Measurements from ENCODE around the gene PPTC7. TPM values are rescaled to one million over a fixed set of nuclear protein-coding genes. Genes with fewer than 3 reads are reported as not detected.
A peak's percentile ranks its signal among the peaks of the same experiment; 100 is the strongest.
"Not testable (repeated sequence)": the region's sequence is repeated elsewhere in the genome, so short reads cannot be mapped to it uniquely, and the experiment has no call there.

Gene PPTC7
- polyA plus RNA-seq, 2 donors = 4.7 to 9.4 TPM

DNA sequence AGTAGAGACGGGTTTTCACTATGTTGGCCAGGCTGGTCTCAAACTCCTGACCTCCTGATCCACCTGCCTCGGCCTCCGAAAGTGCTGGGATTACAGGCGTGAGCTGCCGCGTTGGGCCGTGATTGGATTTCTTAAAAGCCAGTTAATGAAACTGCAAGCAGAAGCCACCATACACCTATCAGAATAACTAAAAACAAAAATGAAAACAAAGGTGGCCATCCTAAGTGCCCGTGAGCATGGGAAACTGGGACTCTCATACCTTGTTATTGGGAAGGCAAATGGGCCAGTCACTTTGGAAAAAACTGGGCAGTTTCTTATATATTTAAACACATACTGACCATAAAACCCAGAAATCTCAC is 23.1 kb upstream of the PPTC7 start:
- Histone ChIP-seq H3K4me1 (ENCODE audit: control insufficient read depth in 2 of 2, insufficient read depth in 2 of 2, low read length in 1 of 2) (no peaks in the 10 kb centered on the region), H3K9me3 (ENCODE audit: control insufficient read depth in 2 of 2, insufficient read depth in 1 of 2, low read depth in 1 of 2, low read length in 1 of 2) (no peaks in the 10 kb centered on the region), H3K27me3 (ENCODE audit: control insufficient read depth in 1 of 2, insufficient read depth in 2 of 2, low read length in 2 of 2) (no peaks in the 10 kb centered on the region), H3K4me3 (ENCODE audit: low read depth in 1 of 2, low read length in 2 of 2) (no peak overlapping the region), H3K27ac (ENCODE audit: low read depth in 2 of 2, low read length in 1 of 2) (no peak overlapping the region), H3K36me3 (ENCODE audit: control insufficient read depth in 2 of 2, insufficient read depth in 2 of 2, low read length in 1 of 2) (no peaks in the 10 kb centered on the region)
- WGBS, 2 donors = 91 to 93% methylated on average over 8 of the region's 8 CpGs

DNA sequence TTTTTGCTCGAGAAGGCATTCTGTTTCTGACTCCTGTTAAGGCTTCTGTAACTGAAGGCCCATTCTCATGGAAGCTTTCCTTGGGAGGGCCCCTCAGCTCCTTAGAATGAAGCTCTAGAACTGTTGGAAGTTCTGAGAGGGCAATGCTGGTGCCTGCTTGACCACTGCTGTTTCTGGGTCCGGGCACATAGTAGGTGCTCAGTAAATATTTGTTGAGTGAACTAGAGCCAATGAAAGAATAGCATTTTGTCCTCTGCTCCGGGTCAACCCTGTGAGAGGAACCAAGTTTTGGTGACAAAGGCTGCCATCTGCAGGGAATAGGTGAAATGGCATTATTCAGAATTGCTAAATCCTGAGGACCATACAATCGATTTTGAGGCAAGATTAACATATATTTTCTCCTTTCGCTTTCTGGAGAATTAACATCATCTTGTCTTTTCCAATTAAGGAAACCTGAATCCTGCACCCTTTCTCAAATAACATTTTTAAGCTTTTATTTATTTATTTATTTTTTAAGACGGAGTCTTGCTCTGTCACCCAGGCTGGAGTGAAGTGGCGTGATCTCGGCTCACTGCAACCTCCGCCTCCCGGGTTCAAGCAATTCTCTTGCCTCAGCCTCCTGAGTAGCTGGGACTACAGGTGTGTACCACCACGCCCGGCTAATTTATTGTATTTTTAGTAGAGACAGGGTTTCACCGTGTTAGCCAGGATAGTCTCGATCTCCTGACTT is 19.1 kb upstream of the PPTC7 start:
- H3K9me3 ChIP-seq (ENCODE audit: control insufficient read depth in 2 of 2, insufficient read depth in 1 of 2, low read depth in 1 of 2, low read length in 1 of 2); H3K4me1 ChIP-seq (ENCODE audit: control insufficient read depth in 2 of 2, insufficient read depth in 2 of 2, low read length in 1 of 2); H3K36me3 ChIP-seq (ENCODE audit: control insufficient read depth in 2 of 2, insufficient read depth in 2 of 2, low read length in 1 of 2); H3K4me3 ChIP-seq (ENCODE audit: low read depth in 1 of 2, low read length in 2 of 2); H3K27me3 ChIP-seq (ENCODE audit: control insufficient read depth in 1 of 2, insufficient read depth in 2 of 2, low read length in 2 of 2); H3K27ac ChIP-seq (ENCODE audit: low read depth in 2 of 2, low read length in 1 of 2): not testable (repeated sequence)
- WGBS, 2 donors = 58 to 59% methylated on average over 14 of the region's 14 CpGs

DNA sequence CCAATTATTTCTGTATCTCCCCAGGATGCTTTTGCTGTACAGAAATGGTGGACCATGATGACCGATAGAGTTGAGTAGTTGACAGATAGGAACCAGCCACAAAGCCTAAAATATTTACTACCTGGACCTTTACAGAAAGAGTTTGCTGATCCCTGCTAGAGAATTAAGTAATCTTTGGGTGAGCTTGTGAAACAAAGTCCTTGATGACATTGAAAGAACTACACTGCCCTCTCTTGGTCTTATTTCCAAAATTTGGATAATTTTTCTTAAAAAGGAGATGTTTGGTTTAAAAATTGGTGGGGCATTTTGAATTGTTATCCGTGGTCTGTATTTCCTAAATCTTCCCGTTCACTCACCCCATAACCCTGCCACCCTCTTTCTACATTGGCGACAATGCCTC is 17.1 kb upstream of the PPTC7 start:
- WGBS, 2 donors = 27 to 30% methylated on average over 4 of the region's 4 CpGs

DNA sequence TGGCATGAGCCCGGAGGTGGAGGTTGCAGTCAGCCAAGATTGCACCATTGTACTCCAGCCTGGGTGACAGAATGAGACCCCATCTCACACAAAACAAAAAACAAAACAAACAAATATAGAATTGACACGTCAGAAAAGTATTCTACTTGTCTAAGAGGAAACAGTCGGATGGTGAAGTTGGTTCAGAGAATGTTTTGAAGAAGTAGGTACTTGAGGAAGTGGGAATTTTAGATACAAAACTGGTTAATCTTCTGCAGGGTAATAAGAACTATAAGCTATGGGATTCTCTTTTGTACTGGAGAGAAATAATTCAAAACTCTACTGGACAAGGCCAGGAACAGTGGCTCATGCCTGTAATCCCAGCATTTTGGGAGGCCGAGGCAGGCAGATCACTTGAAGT is 16.2 kb upstream of the PPTC7 start:
- Histone ChIP-seq H3K27ac (ENCODE audit: low read depth in 2 of 2, low read length in 1 of 2) (no peak overlapping the region), H3K4me3 (ENCODE audit: low read depth in 1 of 2, low read length in 2 of 2) (no peak overlapping the region), H3K9me3 (ENCODE audit: control insufficient read depth in 2 of 2, insufficient read depth in 1 of 2, low read depth in 1 of 2, low read length in 1 of 2) (no peaks in the 10 kb centered on the region), H3K36me3 (ENCODE audit: control insufficient read depth in 2 of 2, insufficient read depth in 2 of 2, low read length in 1 of 2) (no peaks in the 10 kb centered on the region), H3K27me3 (ENCODE audit: control insufficient read depth in 1 of 2, insufficient read depth in 2 of 2, low read length in 2 of 2) (no peaks in the 10 kb centered on the region), H3K4me1 (ENCODE audit: control insufficient read depth in 2 of 2, insufficient read depth in 2 of 2, low read length in 1 of 2) (no peaks in the 10 kb centered on the region)
- 80 to 81% methylated on average over 4 of the region's 4 CpGs for WGBS, 2 donors

More for the DNA sequence above, 17.1 kb upstream of the PPTC7 start:
- Histone ChIP-seq H3K9me3 (ENCODE audit: control insufficient read depth in 2 of 2, insufficient read depth in 1 of 2, low read depth in 1 of 2, low read length in 1 of 2) (no peaks in the 10 kb centered on the region), H3K36me3 (ENCODE audit: control insufficient read depth in 2 of 2, insufficient read depth in 2 of 2, low read length in 1 of 2) (no peaks in the 10 kb centered on the region), H3K4me1 (ENCODE audit: control insufficient read depth in 2 of 2, insufficient read depth in 2 of 2, low read length in 1 of 2) (no peaks in the 10 kb centered on the region), H3K27me3 (ENCODE audit: control insufficient read depth in 1 of 2, insufficient read depth in 2 of 2, low read length in 2 of 2) (no peaks in the 10 kb centered on the region), H3K4me3 (ENCODE audit: low read depth in 1 of 2, low read length in 2 of 2) (no peak overlapping the region), H3K27ac (ENCODE audit: low read depth in 2 of 2, low read length in 1 of 2) (no peak overlapping the region)

DNA sequence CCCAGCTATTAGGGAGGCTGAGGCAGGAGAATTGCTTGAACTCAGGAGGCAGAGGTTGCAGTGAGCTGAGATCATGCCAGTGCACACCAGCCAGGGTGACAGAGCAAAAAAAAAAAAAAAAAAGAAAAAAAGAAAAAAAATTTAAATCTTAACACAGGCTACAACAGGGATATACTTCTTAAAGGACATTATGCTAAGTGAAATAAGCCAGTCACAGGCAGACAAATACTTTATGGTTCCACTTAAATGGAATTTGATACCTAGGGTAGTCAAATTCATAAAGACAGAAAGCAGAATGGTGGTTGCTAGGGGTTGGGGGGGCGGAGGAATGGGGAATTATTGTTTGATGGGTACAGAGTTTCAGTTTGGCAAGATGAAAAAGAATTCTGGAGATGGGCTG is 14.8 kb upstream of the PPTC7 start:
- H3K27ac ChIP-seq (ENCODE audit: low read depth in 2 of 2, low read length in 1 of 2) = no peak overlapping the region
- WGBS, 2 donors = 69 to 85% methylated on average over 1 of the region's 1 CpG
- no peaks in the 10 kb centered on the region for H3K4me1 ChIP-seq (ENCODE audit: control insufficient read depth in 2 of 2, insufficient read depth in 2 of 2, low read length in 1 of 2)
- H3K27me3 ChIP-seq (ENCODE audit: control insufficient read depth in 1 of 2, insufficient read depth in 2 of 2, low read length in 2 of 2) = no peaks in the 10 kb centered on the region
- no peaks in the 10 kb centered on the region for H3K9me3 ChIP-seq (ENCODE audit: control insufficient read depth in 2 of 2, insufficient read depth in 1 of 2, low read depth in 1 of 2, low read length in 1 of 2)
- no peaks in the 10 kb centered on the region for H3K36me3 ChIP-seq (ENCODE audit: control insufficient read depth in 2 of 2, insufficient read depth in 2 of 2, low read length in 1 of 2)
- H3K4me3 ChIP-seq (ENCODE audit: low read depth in 1 of 2, low read length in 2 of 2) = no peak overlapping the region

DNA sequence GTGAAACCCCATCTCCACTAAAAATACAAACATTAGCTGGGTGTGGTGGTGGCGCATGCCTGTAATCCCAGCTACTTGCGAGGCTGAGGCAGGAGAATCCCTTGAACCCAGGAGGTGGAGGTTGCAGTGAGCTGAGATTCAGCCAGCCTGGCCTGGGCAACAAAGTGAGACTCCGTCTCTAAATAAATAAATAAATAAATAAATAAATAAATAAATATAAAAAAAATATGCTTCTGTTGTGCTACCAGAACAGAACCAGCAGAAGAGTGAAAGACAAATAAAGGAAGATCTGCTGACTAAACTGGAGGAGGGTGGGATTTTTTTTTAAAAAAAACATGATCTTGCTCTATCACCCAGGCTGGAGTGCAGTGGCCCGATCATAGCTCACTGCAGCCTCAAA is 9.8 kb upstream of the PPTC7 start:
- not testable (repeated sequence) for H3K27me3 ChIP-seq (ENCODE audit: control insufficient read depth in 1 of 2, insufficient read depth in 2 of 2, low read length in 2 of 2); H3K4me1 ChIP-seq (ENCODE audit: control insufficient read depth in 2 of 2, insufficient read depth in 2 of 2, low read length in 1 of 2); H3K36me3 ChIP-seq (ENCODE audit: control insufficient read depth in 2 of 2, insufficient read depth in 2 of 2, low read length in 1 of 2); H3K27ac ChIP-seq (ENCODE audit: low read depth in 2 of 2, low read length in 1 of 2); H3K4me3 ChIP-seq (ENCODE audit: low read depth in 1 of 2, low read length in 2 of 2); H3K9me3 ChIP-seq (ENCODE audit: control insufficient read depth in 2 of 2, insufficient read depth in 1 of 2, low read depth in 1 of 2, low read length in 1 of 2)
- 92 to 93% methylated on average over 4 of the region's 4 CpGs for WGBS, 2 donors

DNA sequence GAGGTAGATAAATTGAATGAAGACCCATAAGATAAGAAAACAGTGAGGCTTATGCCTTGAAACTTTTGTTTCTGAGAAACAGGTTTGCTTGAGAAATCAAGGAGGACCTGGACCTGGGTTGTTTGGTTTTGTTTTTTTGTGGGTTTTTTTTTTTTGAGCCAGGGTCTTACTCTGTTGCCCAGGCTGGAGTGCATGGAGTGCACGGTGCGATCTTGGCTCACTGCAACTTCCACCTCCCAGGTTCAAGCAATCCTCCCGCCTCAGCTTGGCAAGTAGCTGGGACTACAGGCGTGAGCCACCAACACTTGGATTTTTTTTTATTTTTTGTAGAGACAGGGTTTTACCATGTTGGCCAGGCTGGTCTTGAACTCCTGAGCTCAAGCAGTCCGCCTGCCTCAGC is 9.0 kb upstream of the PPTC7 start:
- Histone ChIP-seq H3K4me1 (ENCODE audit: control insufficient read depth in 2 of 2, insufficient read depth in 2 of 2, low read length in 1 of 2) (no peaks in the 10 kb centered on the region), H3K27me3 (ENCODE audit: control insufficient read depth in 1 of 2, insufficient read depth in 2 of 2, low read length in 2 of 2) (no peaks in the 10 kb centered on the region), H3K36me3 (ENCODE audit: control insufficient read depth in 2 of 2, insufficient read depth in 2 of 2, low read length in 1 of 2) (no peaks in the 10 kb centered on the region), H3K9me3 (ENCODE audit: control insufficient read depth in 2 of 2, insufficient read depth in 1 of 2, low read depth in 1 of 2, low read length in 1 of 2) (no peaks in the 10 kb centered on the region), H3K27ac (ENCODE audit: low read depth in 2 of 2, low read length in 1 of 2) (no peak overlapping the region), H3K4me3 (ENCODE audit: low read depth in 1 of 2, low read length in 2 of 2) (no peak overlapping the region)
- WGBS, 2 donors = 71 to 93% methylated on average over 5 of the region's 5 CpGs

DNA sequence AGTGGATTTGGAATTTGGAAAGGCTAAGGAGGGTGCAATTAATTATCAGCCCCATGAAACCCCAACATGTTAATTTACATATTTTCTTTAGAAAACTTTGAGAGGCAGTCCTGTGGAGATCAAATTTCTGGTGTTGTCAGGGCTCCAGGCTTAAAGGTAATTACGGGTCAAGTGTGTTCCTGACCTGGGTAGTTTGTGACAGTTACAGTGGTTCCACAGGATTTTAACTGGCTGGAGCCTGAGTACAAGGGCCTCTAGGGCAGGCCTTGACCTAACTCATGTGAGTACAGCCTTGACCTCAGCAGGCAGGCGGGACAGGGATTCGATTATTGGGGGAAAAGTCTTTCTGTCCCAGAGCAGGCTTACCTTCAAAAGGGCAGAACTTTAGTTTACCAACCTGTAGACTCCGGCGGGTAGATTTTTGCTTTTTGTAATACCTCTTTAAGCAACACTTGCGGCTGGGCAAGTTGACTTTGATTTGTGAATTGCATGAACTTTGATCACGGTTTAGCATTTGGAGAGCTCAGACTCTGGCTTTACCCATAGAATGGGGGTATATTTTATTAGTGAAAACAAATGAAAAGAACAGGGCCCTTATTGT is 8.4 kb upstream of the PPTC7 start:
- H3K4me3 ChIP-seq (ENCODE audit: low read depth in 1 of 2, low read length in 2 of 2) = no peak overlapping the region
- peak overlapping the region in 1 of 2 donors; percentile 63 for H3K27ac ChIP-seq (ENCODE audit: low read depth in 2 of 2, low read length in 1 of 2)
- H3K27me3 ChIP-seq (ENCODE audit: control insufficient read depth in 1 of 2, insufficient read depth in 2 of 2, low read length in 2 of 2) = no peaks in the 10 kb centered on the region
- WGBS, 2 donors = 58 to 70% methylated on average over 7 of the region's 7 CpGs
- H3K4me1 ChIP-seq (ENCODE audit: control insufficient read depth in 2 of 2, insufficient read depth in 2 of 2, low read length in 1 of 2) = no peaks in the 10 kb centered on the region
- no peaks in the 10 kb centered on the region for H3K36me3 ChIP-seq (ENCODE audit: control insufficient read depth in 2 of 2, insufficient read depth in 2 of 2, low read length in 1 of 2)
- no peaks in the 10 kb centered on the region for H3K9me3 ChIP-seq (ENCODE audit: control insufficient read depth in 2 of 2, insufficient read depth in 1 of 2, low read depth in 1 of 2, low read length in 1 of 2)

DNA sequence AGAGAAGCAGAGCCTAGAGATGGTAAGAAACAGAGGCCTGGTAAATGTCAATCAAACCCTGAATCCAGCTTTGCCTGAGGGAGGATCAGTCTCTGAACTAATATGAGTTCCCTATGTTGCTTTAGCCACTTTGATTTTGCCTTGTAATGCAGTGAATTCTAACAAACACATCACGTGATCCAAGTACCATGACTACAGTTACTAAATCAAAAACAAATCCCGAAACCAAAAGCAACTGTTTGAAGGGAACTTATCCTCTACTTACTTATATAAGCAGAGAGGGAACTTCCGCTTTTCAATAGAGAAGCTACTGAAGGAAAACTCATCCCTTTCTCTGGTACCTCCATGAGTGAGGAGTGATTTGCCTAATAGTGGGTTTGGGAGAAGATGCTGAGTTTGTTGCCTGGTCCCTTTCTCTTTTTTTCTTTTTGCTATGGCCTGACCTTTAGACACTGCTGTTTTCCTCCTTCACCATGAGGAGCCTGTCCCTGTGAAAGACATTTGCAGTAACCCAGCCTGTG is 7.7 kb upstream of the PPTC7 start:
- H3K4me1 ChIP-seq (ENCODE audit: control insufficient read depth in 2 of 2, insufficient read depth in 2 of 2, low read length in 1 of 2) = no peaks in the 10 kb centered on the region
- H3K27me3 ChIP-seq (ENCODE audit: control insufficient read depth in 1 of 2, insufficient read depth in 2 of 2, low read length in 2 of 2) = no peaks in the 10 kb centered on the region
- WGBS, 2 donors = 26 to 41% methylated on average over 3 of the region's 3 CpGs
- H3K27ac ChIP-seq (ENCODE audit: low read depth in 2 of 2, low read length in 1 of 2) = peak overlapping the region; percentile 5 to 35
- no peaks in the 10 kb centered on the region for H3K36me3 ChIP-seq (ENCODE audit: control insufficient read depth in 2 of 2, insufficient read depth in 2 of 2, low read length in 1 of 2)
- H3K4me3 ChIP-seq (ENCODE audit: low read depth in 1 of 2, low read length in 2 of 2) = no peak overlapping the region
- no peaks in the 10 kb centered on the region for H3K9me3 ChIP-seq (ENCODE audit: control insufficient read depth in 2 of 2, insufficient read depth in 1 of 2, low read depth in 1 of 2, low read length in 1 of 2)

DNA sequence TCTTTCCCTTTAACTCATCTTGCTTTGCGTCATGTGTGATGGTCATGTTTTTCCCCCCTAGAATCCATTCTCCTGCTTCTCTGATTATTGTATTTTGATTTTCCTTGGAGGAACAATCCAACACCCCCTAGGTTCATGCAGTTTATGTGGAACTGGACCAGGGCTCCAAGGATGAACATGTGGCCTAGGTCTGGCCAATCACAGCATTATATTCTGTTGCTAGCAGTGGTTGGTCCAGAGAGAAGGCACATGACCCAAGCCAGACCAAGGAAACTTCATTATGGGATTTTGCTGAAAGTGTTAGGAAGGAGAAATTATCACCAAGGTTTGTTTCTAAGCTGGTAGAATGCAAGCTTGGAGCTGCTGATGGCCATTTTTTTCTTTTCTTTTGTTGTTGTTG is 6.9 kb upstream of the PPTC7 start:
- Histone ChIP-seq H3K27ac (ENCODE audit: low read depth in 2 of 2, low read length in 1 of 2) (no peak overlapping the region), H3K4me3 (ENCODE audit: low read depth in 1 of 2, low read length in 2 of 2) (no peak overlapping the region), H3K4me1 (ENCODE audit: control insufficient read depth in 2 of 2, insufficient read depth in 2 of 2, low read length in 1 of 2) (no peaks in the 10 kb centered on the region), H3K36me3 (ENCODE audit: control insufficient read depth in 2 of 2, insufficient read depth in 2 of 2, low read length in 1 of 2) (no peaks in the 10 kb centered on the region), H3K9me3 (ENCODE audit: control insufficient read depth in 2 of 2, insufficient read depth in 1 of 2, low read depth in 1 of 2, low read length in 1 of 2) (no peaks in the 10 kb centered on the region), H3K27me3 (ENCODE audit: control insufficient read depth in 1 of 2, insufficient read depth in 2 of 2, low read length in 2 of 2) (no peaks in the 10 kb centered on the region)
- 100% methylated on average over 1 of the region's 1 CpG for WGBS, 2 donors

All from esophagus (tissue), 2 donors.